Activated CD8-positive, alpha-beta memory T cell treated with anti-CD3 and anti-CD28 coated beads, Interleukin-2, amount 50 U/mL, for 1 hour (primary cell): ENCODE results near the gene CDH16.

Experiments used
- DNase-seq: peaks from one replicate; pipeline ENCODE4 v3.0.0-alpha.2; 2020; ENCODE audit errors: extremely low read depth

The CDH16 gene

GRCh38 chr16:66927918-66928649, 9.4 kb upstream of the CDH16 start:
- DNase-seq, result no peak

GRCh38 chr16:66926961-66927436, 8.3 kb upstream of the CDH16 start:
- no peak for DNase-seq

- DNase-seq, result no peak
Measured at GRCh38 chr16:66926171-66926947, 7.7 kb upstream of the CDH16 start.

- no peak for DNase-seq
Measured at GRCh38 chr16:66925322-66925840, 6.7 kb upstream of the CDH16 start, which contains the start of gene RRAD. Gene RRAD, minus strand, starts transcription at chr16:66925535. Its CDS starts 356 bp downstream, at chr16:66925179.

- no peak for DNase-seq
Measured at GRCh38 chr16:66924527-66925321, 6.0 kb upstream of the CDH16 start.

GRCh38 chr16:66923866-66924265, 5.2 kb upstream of the CDH16 start:
- DNase-seq, result no peak

- no peak for DNase-seq
Measured at GRCh38 chr16:66923247-66923731, 4.6 kb upstream of the CDH16 start.

GRCh38 chr16:66921729-66922450, 3.2 kb upstream of the CDH16 start:
- DNase-seq, result no peak

GRCh38 chr16:66920924-66921680, 2.4 kb upstream of the CDH16 start:
- DNase-seq, result no peak

GRCh38 chr16:66920299-66920590, 1.6 kb upstream of the CDH16 start:
- DNase-seq, result no peak

GRCh38 chr16:66919569-66920298, 1.0 kb upstream of the CDH16 start:
- DNase-seq, result no peak

- no peak for DNase-seq
Measured at GRCh38 chr16:66918355-66918754, 330 bp downstream of the CDH16 start.

- no peak for DNase-seq
Measured at GRCh38 chr16:66917741-66918140, 944 bp downstream of the CDH16 start.

- DNase-seq, result no peak
Measured at GRCh38 chr16:66916518-66916917, 2.2 kb downstream of the CDH16 start.

- no peak for DNase-seq
Measured at GRCh38 chr16:66915041-66915440, 3.6 kb downstream of the CDH16 start.

GRCh38 chr16:66914541-66914940, 4.1 kb downstream of the CDH16 start:
- no peak for DNase-seq

GRCh38 chr16:66913711-66914110, 5.0 kb downstream of the CDH16 start:
- no peak for DNase-seq

GRCh38 chr16:66913081-66913480, 5.6 kb downstream of the CDH16 start:
- no peak for DNase-seq

GRCh38 chr16:66911801-66912200, 6.9 kb downstream of the CDH16 start:
- no peak for DNase-seq

- no peak for DNase-seq
Measured at GRCh38 chr16:66911112-66911511, 7.6 kb downstream of the CDH16 start.
